RWPE2 (cell line): ENCODE measurements around the gene ORM2.

Experiments
- ATAC-seq: fragments of 200-7000 bp; cut with Tn5 transposase; 3 replicates; pipeline ENCODE4 v1.9.1; 2021; ENCODE audit warnings: low read depth
- DNase-seq: peaks from one replicate; pipeline ENCODE4 v3.0.0-alpha.2; 2020; ENCODE audit warnings: low spot score
- H3K27ac ChIP-seq: fragments of 450-650 bp; 2 replicates; pipeline ENCODE4 v1.5.1; 2017; ENCODE audit warnings: mild to moderate bottlenecking; ENCODE audit not compliant: poor library complexity, severe bottlenecking
- H3K27me3 ChIP-seq: fragments of 250-450 bp; sonication (Bioruptor Pico); 2 replicates; pipeline ENCODE4 v1.5.1; 2021; ENCODE audit warnings: mild to moderate bottlenecking, moderate library complexity; ENCODE audit not compliant: insufficient read depth, poor library complexity, severe bottlenecking
- H3K36me3 ChIP-seq: fragments of 250-450 bp; sonication (Bioruptor Pico); 2 replicates; pipeline ENCODE4 v1.5.1; 2020; ENCODE audit warnings: low read depth, mild to moderate bottlenecking, moderate library complexity
- H3K4me1 ChIP-seq: fragments of 250-450 bp; sonication (Bioruptor Pico); 2 replicates; pipeline ENCODE4 v1.5.1; 2021; ENCODE audit warnings: mild to moderate bottlenecking, moderate library complexity; ENCODE audit not compliant: insufficient read depth, poor library complexity, severe bottlenecking
- H3K4me3 ChIP-seq: fragments of 250-450 bp; sonication (Bioruptor Pico); 2 replicates; pipeline ENCODE4 v1.5.1; 2021; ENCODE audit warnings: mild to moderate bottlenecking, moderate library complexity; ENCODE audit not compliant: severe bottlenecking
- H3K9me3 ChIP-seq: fragments of 250-450 bp; sonication (Bioruptor Pico); 2 replicates; pipeline ENCODE4 v1.5.1; 2021; ENCODE audit warnings: mild to moderate bottlenecking, moderate library complexity; ENCODE audit not compliant: severe bottlenecking
- CTCF ChIP-seq: fragments of 450-650 bp; IDR thresholded peaks from one replicate; pipeline ENCODE4 v1.5.1; 2017; ENCODE audit warnings: mild to moderate bottlenecking, moderate library complexity; ENCODE audit not compliant: poor library complexity, severe bottlenecking

ORM2 gene

DNA sequence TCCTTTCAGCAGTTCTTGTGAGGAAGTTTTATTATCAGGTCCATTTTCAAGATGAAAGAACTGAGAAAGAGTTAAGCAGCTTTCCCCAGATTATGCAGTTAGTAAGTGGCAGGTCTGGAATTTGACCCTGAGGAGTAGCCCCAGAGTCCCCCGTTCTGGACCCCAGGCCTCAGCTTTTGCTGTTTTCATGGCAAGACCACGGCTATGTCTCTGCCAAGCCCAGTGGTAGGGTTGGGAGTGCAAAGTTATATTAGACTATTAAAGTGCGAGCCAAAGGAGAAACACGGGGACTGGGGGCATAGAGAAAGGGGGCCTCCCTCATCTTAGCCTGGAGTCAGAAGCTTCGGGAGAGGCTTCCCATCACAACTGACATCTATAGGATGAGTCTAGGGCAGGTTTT lies 26.1 kb upstream of the ORM2 start:
- no peak for TF ChIP-seq CTCF

GRCh38 chr9:114303977-114304376 lies 25.7 kb upstream of the ORM2 start:
- Histone ChIP-seq H3K4me1 (no peaks in the 10 kb centered on the region), H3K9me3 (no peaks in the 10 kb centered on the region), H3K27ac (no peak overlapping the region), H3K27me3 (no peaks in the 10 kb centered on the region), H3K4me3 (no peak overlapping the region), H3K36me3 (peaks cover 9% of the 10 kb centered on the region)
- ATAC-seq, result no peak
- peak; percentile 7 for DNase-seq
- no peak for TF ChIP-seq CTCF

More for the DNA sequence above, 26.1 kb upstream of the ORM2 start:
- peaks cover 12% of the 10 kb centered on the region for H3K36me3 ChIP-seq
- no peaks in the 10 kb centered on the region for H3K4me1 ChIP-seq
- H3K9me3 ChIP-seq, result no peaks in the 10 kb centered on the region
- DNase-seq (peak; percentile 2), ATAC-seq (no peak)
- no peak overlapping the region for H3K27ac ChIP-seq
- no peak overlapping the region for H3K4me3 ChIP-seq
- H3K27me3 ChIP-seq, result no peaks in the 10 kb centered on the region

- Histone ChIP-seq H3K27ac (no peak overlapping the region), H3K4me3 (no peak overlapping the region), H3K9me3 (no peaks in the 10 kb centered on the region), H3K36me3 (0 out of 2 replicates have a peak, but pooled peaks cover 7% of the 10 kb centered on the region), H3K27me3 (no peaks in the 10 kb centered on the region), H3K4me1 (no peaks in the 10 kb centered on the region)
- DNase-seq (peak; percentile 22), ATAC-seq (no peak)
- no peak for TF ChIP-seq CTCF
Measured at GRCh38 chr9:114304416-114305188, 25.1 kb upstream of the ORM2 start.

GRCh38 chr9:114307899-114308267 lies 21.8 kb upstream of the ORM2 start:
- H3K4me3 ChIP-seq, result no peak overlapping the region
- H3K27ac ChIP-seq, result no peak overlapping the region
- 0 out of 2 replicates have a peak, but pooled peaks cover 7% of the 10 kb centered on the region for H3K36me3 ChIP-seq
- ATAC-seq (no peak), DNase-seq (no peak)
- TF ChIP-seq CTCF, result no peak
- no peaks in the 10 kb centered on the region for H3K4me1 ChIP-seq
- H3K9me3 ChIP-seq, result no peaks in the 10 kb centered on the region
- no peaks in the 10 kb centered on the region for H3K27me3 ChIP-seq

DNA sequence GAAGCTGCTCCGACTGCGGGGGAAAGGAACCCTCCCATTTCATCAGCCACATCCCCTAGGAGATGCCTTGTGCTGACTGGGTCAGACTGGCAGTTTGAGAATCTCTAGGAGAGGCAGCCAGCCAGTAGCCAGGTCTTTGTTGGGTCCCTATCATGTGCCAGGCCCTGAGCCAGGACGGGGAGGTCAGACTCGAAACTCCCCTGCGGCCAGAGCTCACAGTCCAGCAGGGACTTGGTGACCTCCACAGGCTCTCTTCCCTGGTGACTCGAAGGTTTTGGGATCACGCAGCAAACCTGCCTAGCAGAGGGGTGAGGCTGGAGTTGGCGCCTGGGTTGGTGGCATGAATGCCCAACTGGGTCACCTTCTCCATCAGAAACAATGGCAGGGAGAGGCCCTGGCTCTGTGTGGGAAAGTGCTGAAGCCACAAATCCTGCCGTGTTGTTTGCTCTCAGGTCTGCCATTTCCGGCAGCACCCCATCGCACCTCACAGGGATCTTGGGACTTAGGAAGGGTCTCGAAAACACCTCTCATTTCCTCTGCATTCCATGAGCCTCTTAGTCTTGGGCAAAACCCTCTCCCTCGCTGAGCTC lies 21.2 kb upstream of the ORM2 start:
- ATAC-seq (no peak), DNase-seq (peak; percentile 37)
- no peak overlapping the region for H3K27ac ChIP-seq
- H3K4me1 ChIP-seq, result no peaks in the 10 kb centered on the region
- no peaks in the 10 kb centered on the region for H3K27me3 ChIP-seq
- no peaks in the 10 kb centered on the region for H3K9me3 ChIP-seq
- TF ChIP-seq CTCF, result no peak
- no peak overlapping the region for H3K4me3 ChIP-seq
- 0 out of 2 replicates have a peak, but pooled peaks cover 7% of the 10 kb centered on the region for H3K36me3 ChIP-seq
